Left ventricle myocardium inferior (tissue), 1 donor: ENCODE results near the gene NCOA1. TPM values are rescaled to one million over a fixed set of nuclear protein-coding genes. Genes with fewer than 3 reads are reported as not detected.

Source experiments
- DNase-seq: peaks from one replicate; pipeline ENCODE4 v3.0.0-alpha.2; 2020
- H3K27ac ChIP-seq: fragments of 200-600 bp; replicated peaks from 2 replicates; pipeline ENCODE4 v1.8.0; 2021
- H3K27me3 ChIP-seq: fragments of 200-600 bp; 2 replicates; pipeline ENCODE4 v1.8.0; 2021; ENCODE audit warnings: low read depth
- H3K36me3 ChIP-seq: fragments of 200-600 bp; 2 replicates; pipeline ENCODE4 v1.8.0; 2021
- H3K4me1 ChIP-seq: fragments of 200-600 bp; 2 replicates; pipeline ENCODE4 v1.8.0; 2021
- H3K4me3 ChIP-seq: fragments of 200-600 bp; 2 replicates; pipeline ENCODE4 v1.8.0; 2021; ENCODE audit warnings: mild to moderate bottlenecking, moderate library complexity
- H3K9me3 ChIP-seq: fragments of 200-600 bp; replicated peaks from 2 replicates; pipeline ENCODE4 v1.8.0; 2021
- CTCF ChIP-seq: fragments of 200-600 bp; IDR thresholded peaks from 2 replicates; pipeline ENCODE4 v1.8.0; 2021; ENCODE audit warnings: antibody characterized with exemption, mild to moderate bottlenecking, borderline replicate concordance
- intact Hi-C: fragments of 100-400 bp; cut with micrococcal nuclease; formaldehyde crosslinking; loops from one replicate; pipeline ENCODE4 v1.11.0; 2022
- total RNA-seq: library from RNA; stranded (reverse); fragmentation: NEBNext Ultra II Directional; extraction: Animal tissue kit (Norgen Biotek cat#: 25700); gene quantifications from one replicate; pipeline ENCODE4 v1.2.1, GENCODE V29; 2021
- donor health status: DM: no; HTN: yes; CAD: no; lungs with severe emphysema.

NCOA1 gene
- total RNA-seq, 1 donor from 2014 or later, result 26.9 TPM

GRCh38 chr2:24617424-24617823 is 126.4 kb downstream of the NCOA1 start:
- peaks cover 5% of the 10 kb centered on the region for H3K9me3 ChIP-seq
- no peak overlapping the region for H3K27ac ChIP-seq
- no peaks in the 10 kb centered on the region for H3K36me3 ChIP-seq
- no peak overlapping the region for H3K4me3 ChIP-seq
- TF ChIP-seq CTCF, result no peak
- H3K4me1 ChIP-seq, result peaks cover 71% of the 10 kb centered on the region
- H3K27me3 ChIP-seq, result no peaks in the 10 kb centered on the region
- intact Hi-C loops, result no loop called here
- no peak for DNase-seq

GRCh38 chr2:24618144-24618543 is 127.1 kb downstream of the NCOA1 start:
- DNase-seq, result no peak
- no peak for TF ChIP-seq CTCF
- Histone ChIP-seq H3K27me3 (no peaks in the 10 kb centered on the region), H3K27ac (no peak overlapping the region), H3K4me3 (no peak overlapping the region), H3K4me1 (peaks cover 75% of the 10 kb centered on the region), H3K36me3 (no peaks in the 10 kb centered on the region), H3K9me3 (no peaks in the 10 kb centered on the region)
- intact Hi-C loops, result no loop called here

- Histone ChIP-seq H3K9me3 (no peaks in the 10 kb centered on the region), H3K4me3 (no peak overlapping the region), H3K27ac (no peak overlapping the region), H3K27me3 (no peaks in the 10 kb centered on the region), H3K4me1 (peaks cover 75% of the 10 kb centered on the region), H3K36me3 (no peaks in the 10 kb centered on the region)
- no peak for TF ChIP-seq CTCF
- intact Hi-C loops, result no loop called here
- no peak for DNase-seq
Measured at GRCh38 chr2:24618680-24619079, 127.6 kb downstream of the NCOA1 start.

GRCh38 chr2:24620936-24621335 is 129.9 kb downstream of the NCOA1 start:
- Histone ChIP-seq H3K27ac (no peak overlapping the region), H3K36me3 (no peaks in the 10 kb centered on the region), H3K9me3 (no peaks in the 10 kb centered on the region), H3K27me3 (no peaks in the 10 kb centered on the region), H3K4me1 (peaks cover 75% of the 10 kb centered on the region), H3K4me3 (no peak overlapping the region)
- intact Hi-C loops, result no loop called here
- no peak for TF ChIP-seq CTCF
- no peak for DNase-seq

GRCh38 chr2:24621779-24622538 is 130.9 kb downstream of the NCOA1 start:
- H3K27me3 ChIP-seq, result no peaks in the 10 kb centered on the region
- H3K36me3 ChIP-seq, result no peaks in the 10 kb centered on the region
- H3K4me1 ChIP-seq, result peaks cover 75% of the 10 kb centered on the region
- no peak overlapping the region for H3K4me3 ChIP-seq
- DNase-seq, result no peak
- no peaks in the 10 kb centered on the region for H3K9me3 ChIP-seq
- intact Hi-C loops, result no loop called here
- TF ChIP-seq CTCF, result no peak
- no peak overlapping the region for H3K27ac ChIP-seq
